RWPE2 (cell line): ENCODE measurements around the gene HTR3B.

Source experiments
- ATAC-seq: fragments of 200-7000 bp; cut with Tn5 transposase; 3 replicates; pipeline ENCODE4 v1.9.1; 2021; ENCODE audit warnings: low read depth
- DNase-seq: peaks from one replicate; pipeline ENCODE4 v3.0.0-alpha.2; 2020; ENCODE audit warnings: low spot score
- H3K27ac ChIP-seq: fragments of 450-650 bp; 2 replicates; pipeline ENCODE4 v1.5.1; 2017; ENCODE audit warnings: mild to moderate bottlenecking; ENCODE audit not compliant: poor library complexity, severe bottlenecking
- H3K27me3 ChIP-seq: fragments of 250-450 bp; sonication (Bioruptor Pico); 2 replicates; pipeline ENCODE4 v1.5.1; 2021; ENCODE audit warnings: mild to moderate bottlenecking, moderate library complexity; ENCODE audit not compliant: insufficient read depth, poor library complexity, severe bottlenecking
- H3K36me3 ChIP-seq: fragments of 250-450 bp; sonication (Bioruptor Pico); 2 replicates; pipeline ENCODE4 v1.5.1; 2020; ENCODE audit warnings: low read depth, mild to moderate bottlenecking, moderate library complexity
- H3K4me1 ChIP-seq: fragments of 250-450 bp; sonication (Bioruptor Pico); 2 replicates; pipeline ENCODE4 v1.5.1; 2021; ENCODE audit warnings: mild to moderate bottlenecking, moderate library complexity; ENCODE audit not compliant: insufficient read depth, poor library complexity, severe bottlenecking
- H3K4me3 ChIP-seq: fragments of 250-450 bp; sonication (Bioruptor Pico); 2 replicates; pipeline ENCODE4 v1.5.1; 2021; ENCODE audit warnings: mild to moderate bottlenecking, moderate library complexity; ENCODE audit not compliant: severe bottlenecking
- H3K9me3 ChIP-seq: fragments of 250-450 bp; sonication (Bioruptor Pico); 2 replicates; pipeline ENCODE4 v1.5.1; 2021; ENCODE audit warnings: mild to moderate bottlenecking, moderate library complexity; ENCODE audit not compliant: severe bottlenecking
- CTCF ChIP-seq: fragments of 450-650 bp; IDR thresholded peaks from one replicate; pipeline ENCODE4 v1.5.1; 2017; ENCODE audit warnings: mild to moderate bottlenecking, moderate library complexity; ENCODE audit not compliant: poor library complexity, severe bottlenecking

Gene HTR3B

GRCh38 chr11:113895367-113896155 lies 9.0 kb upstream of the HTR3B start:
- Histone ChIP-seq H3K4me1 (no peaks in the 10 kb centered on the region), H3K27ac (no peak overlapping the region), H3K27me3 (no peaks in the 10 kb centered on the region), H3K36me3 (no peaks in the 10 kb centered on the region), H3K4me3 (no peak overlapping the region), H3K9me3 (no peaks in the 10 kb centered on the region)
- ATAC-seq (no peak), DNase-seq (no peak)
- TF ChIP-seq CTCF, result no peak

GRCh38 chr11:113896156-113896879 lies 8.3 kb upstream of the HTR3B start:
- H3K9me3 ChIP-seq, result no peaks in the 10 kb centered on the region
- ATAC-seq (peak; percentile 61), DNase-seq (no peak)
- no peak overlapping the region for H3K4me3 ChIP-seq
- H3K36me3 ChIP-seq, result no peaks in the 10 kb centered on the region
- no peaks in the 10 kb centered on the region for H3K4me1 ChIP-seq
- H3K27me3 ChIP-seq, result no peaks in the 10 kb centered on the region
- H3K27ac ChIP-seq, result no peak overlapping the region
- TF ChIP-seq CTCF, result peak; percentile 88

GRCh38 chr11:113901141-113901540 lies 3.5 kb upstream of the HTR3B start:
- H3K27ac ChIP-seq, result no peak overlapping the region
- no peaks in the 10 kb centered on the region for H3K9me3 ChIP-seq
- H3K4me3 ChIP-seq, result no peak overlapping the region
- no peaks in the 10 kb centered on the region for H3K4me1 ChIP-seq
- no peak for ATAC-seq
- H3K36me3 ChIP-seq, result no peaks in the 10 kb centered on the region
- no peak for TF ChIP-seq CTCF
- no peaks in the 10 kb centered on the region for H3K27me3 ChIP-seq
- DNase-seq, result no peak

GRCh38 chr11:113906038-113906437 lies 1.4 kb downstream of the HTR3B start:
- no peak; the same call in 2 of the 3 replicates for ATAC-seq
- no peak for DNase-seq
- no peaks in the 10 kb centered on the region for H3K9me3 ChIP-seq
- H3K4me3 ChIP-seq, result no peak overlapping the region
- no peaks in the 10 kb centered on the region for H3K4me1 ChIP-seq
- H3K36me3 ChIP-seq, result no peaks in the 10 kb centered on the region
- no peak overlapping the region for H3K27ac ChIP-seq
- H3K27me3 ChIP-seq, result peaks cover 18% of the 10 kb centered on the region
- no peak for TF ChIP-seq CTCF

GRCh38 chr11:113906516-113906915 lies 1.9 kb downstream of the HTR3B start:
- H3K4me1 ChIP-seq, result no peaks in the 10 kb centered on the region
- no peak overlapping the region for H3K4me3 ChIP-seq
- no peaks in the 10 kb centered on the region for H3K36me3 ChIP-seq
- H3K27me3 ChIP-seq, result peaks cover 18% of the 10 kb centered on the region
- no peak for ATAC-seq
- H3K9me3 ChIP-seq, result no peaks in the 10 kb centered on the region
- H3K27ac ChIP-seq, result no peak overlapping the region
- TF ChIP-seq CTCF, result no peak
- no peak for DNase-seq
